ENCODE measurements around the gene POGZ.

Gene POGZ

GRCh38 chr1:151406176-151406575, 53.1 kb downstream of the POGZ start:
- TF ChIP-seq, protein P1, sequence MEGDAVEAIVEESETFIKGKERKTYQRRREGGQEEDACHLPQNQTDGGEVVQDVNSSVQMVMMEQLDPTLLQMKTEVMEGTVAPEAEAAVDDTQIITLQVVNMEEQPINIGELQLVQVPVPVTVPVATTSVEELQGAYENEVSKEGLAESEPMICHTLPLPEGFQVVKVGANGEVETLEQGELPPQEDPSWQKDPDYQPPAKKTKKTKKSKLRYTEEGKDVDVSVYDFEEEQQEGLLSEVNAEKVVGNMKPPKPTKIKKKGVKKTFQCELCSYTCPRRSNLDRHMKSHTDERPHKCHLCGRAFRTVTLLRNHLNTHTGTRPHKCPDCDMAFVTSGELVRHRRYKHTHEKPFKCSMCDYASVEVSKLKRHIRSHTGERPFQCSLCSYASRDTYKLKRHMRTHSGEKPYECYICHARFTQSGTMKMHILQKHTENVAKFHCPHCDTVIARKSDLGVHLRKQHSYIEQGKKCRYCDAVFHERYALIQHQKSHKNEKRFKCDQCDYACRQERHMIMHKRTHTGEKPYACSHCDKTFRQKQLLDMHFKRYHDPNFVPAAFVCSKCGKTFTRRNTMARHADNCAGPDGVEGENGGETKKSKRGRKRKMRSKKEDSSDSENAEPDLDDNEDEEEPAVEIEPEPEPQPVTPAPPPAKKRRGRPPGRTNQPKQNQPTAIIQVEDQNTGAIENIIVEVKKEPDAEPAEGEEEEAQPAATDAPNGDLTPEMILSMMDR (IDR thresholded peaks at IDR 0.05; ENCODE audit: insufficient read depth, low read depth, low read length, missing control alignments), result no peak
- no peak overlapping the region for H3K4me3 ChIP-seq (ENCODE audit: low read depth, low read length)
- no peak for DNase-seq (ENCODE audit: low read depth)

DNA sequence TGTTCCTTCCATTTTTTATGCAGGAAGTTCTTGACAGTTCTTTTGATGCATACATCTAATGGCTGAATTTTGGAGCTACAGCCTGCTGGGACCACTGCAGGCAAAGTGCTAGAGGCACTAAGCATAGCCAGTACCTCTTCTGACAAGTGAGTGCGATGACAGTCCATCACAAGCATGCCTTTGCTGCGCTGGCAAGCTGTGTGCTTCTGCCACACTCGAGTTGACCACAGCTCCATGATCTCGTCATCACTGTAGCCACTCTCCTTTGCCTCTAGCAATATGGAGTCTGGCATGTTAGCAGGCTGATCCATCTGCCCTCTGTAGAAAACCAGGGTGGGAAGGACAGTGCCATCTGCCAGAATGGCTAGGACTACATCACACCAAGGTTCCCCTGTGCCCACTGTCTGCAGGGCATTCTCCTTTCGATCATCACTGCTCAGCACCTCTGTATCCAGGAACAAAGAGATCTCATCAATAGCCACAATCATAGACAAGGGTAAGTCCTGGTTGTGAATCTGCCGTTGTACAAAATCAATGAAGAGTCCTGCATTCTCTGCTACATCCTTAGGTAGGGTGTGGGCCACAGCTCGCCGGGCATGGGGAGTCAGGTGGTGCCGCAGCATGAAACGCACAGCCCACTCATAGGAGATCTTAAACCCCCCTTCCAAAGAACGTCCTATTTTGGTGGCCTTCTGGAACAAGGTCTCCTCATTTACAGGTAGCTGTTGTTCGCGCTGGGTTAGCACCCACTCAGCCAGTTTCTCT, 53.9 kb downstream of the POGZ start:
- no peak overlapping the region for H3K4me3 ChIP-seq (ENCODE audit: low read depth, low read length)
- TF ChIP-seq, protein P1 (IDR thresholded peaks at IDR 0.05; ENCODE audit: insufficient read depth, low read depth, low read length, missing control alignments), result no peak
- no peak for DNase-seq (ENCODE audit: low read depth)

- TF ChIP-seq, protein P1 (IDR thresholded peaks at IDR 0.05; ENCODE audit: insufficient read depth, low read depth, low read length, missing control alignments), result no peak
- no peak for DNase-seq (ENCODE audit: low read depth)
- H3K4me3 ChIP-seq (ENCODE audit: low read depth, low read length), result no peak overlapping the region
Observed at GRCh38 chr1:151403612-151404011, 55.7 kb downstream of the POGZ start.

DNA sequence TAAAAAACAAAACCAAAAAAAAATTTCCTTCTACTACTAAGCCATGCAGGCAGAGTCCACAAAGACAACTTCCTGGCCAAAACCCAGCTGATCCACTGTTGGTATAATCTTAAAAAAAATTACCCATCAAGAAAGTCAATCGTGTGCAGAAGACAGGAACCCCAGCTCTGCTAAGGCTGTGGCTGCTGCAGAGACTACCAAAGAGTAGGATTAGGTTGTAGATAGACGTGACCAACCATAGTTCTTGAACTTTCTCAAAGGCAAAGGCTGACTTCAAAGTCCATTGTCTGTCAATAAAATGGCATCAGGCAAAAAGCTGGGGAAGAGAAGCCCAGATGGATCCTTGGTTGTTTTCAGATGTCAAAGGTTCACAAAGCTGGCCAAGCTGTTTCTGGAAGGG, 56.5 kb downstream of the POGZ start:
- TF ChIP-seq, protein P1 (IDR thresholded peaks at IDR 0.05; ENCODE audit: insufficient read depth, low read depth, low read length, missing control alignments), result no peak
- DNase-seq (ENCODE audit: low read depth), result no peak
- H3K4me3 ChIP-seq (ENCODE audit: low read depth, low read length), result no peak overlapping the region

- no peak for DNase-seq (ENCODE audit: low read depth)
- TF ChIP-seq, protein P1 (IDR thresholded peaks at IDR 0.05; ENCODE audit: insufficient read depth, low read depth, low read length, missing control alignments), result no peak
- H3K4me3 ChIP-seq (ENCODE audit: low read depth, low read length), result no peak overlapping the region
Observed at GRCh38 chr1:151401860-151402259, 57.4 kb downstream of the POGZ start.

GRCh38 chr1:151401125-151401788, 58.0 kb downstream of the POGZ start:
- TF ChIP-seq, protein P1 (IDR thresholded peaks at IDR 0.05; ENCODE audit: insufficient read depth, low read depth, low read length, missing control alignments), result no peak
- no peak for DNase-seq (ENCODE audit: low read depth)
- H3K4me3 ChIP-seq (ENCODE audit: low read depth, low read length), result no peak overlapping the region
